Measurements from ENCODE around the gene QARS1. TPM values are rescaled to one million over a fixed set of nuclear protein-coding genes. Genes with fewer than 3 reads are reported as not detected.

The QARS1 gene
- total and polyA plus RNA-seq, 2 of the 13 experiments (the other 11 are each of a cell fraction or from before 2014, with no cell fraction given), result 307 to 327 TPM

- TF ChIP-seq ARNT2 (CRISPR knock-in tag; IDR thresholded peaks at IDR 0.05; ENCODE audit: low read depth) (0 out of 2 replicates have a peak, but pooled peaks have one; percentile 60), RERE (CRISPR knock-in tag; IDR thresholded peaks at IDR 0.05; ENCODE audit: low read depth) (no peak), ZNF577 (CRISPR knock-in tag; IDR thresholded peaks at IDR 0.05; ENCODE audit: borderline replicate concordance, low read depth) (no peak), ZNF264 (CRISPR knock-in tag; IDR thresholded peaks at IDR 0.05) (0 out of 2 replicates have a peak, but pooled peaks have one; percentile 22), STAT6 (CRISPR knock-in tag; IDR thresholded peaks at IDR 0.05; ENCODE audit: borderline replicate concordance) (no peak), SETDB1 (CRISPR knock-in tag; IDR thresholded peaks at IDR 0.05; ENCODE audit: borderline replicate concordance) (no peak), ZNF367 (CRISPR knock-in tag; IDR thresholded peaks at IDR 0.05; ENCODE audit: borderline replicate concordance) (no peak), CENPBD1 (CRISPR knock-in tag; IDR thresholded peaks at IDR 0.05; ENCODE audit: borderline replicate concordance, low read depth) (no peak), ZNF570 (CRISPR knock-in tag; IDR thresholded peaks at IDR 0.05; ENCODE audit: borderline replicate concordance) (no peak), ZNF343 (CRISPR knock-in tag; IDR thresholded peaks at IDR 0.05) (peak; percentile 46; the same call in 1 of the 2 replicates), ZNF362 (CRISPR knock-in tag; IDR thresholded peaks at IDR 0.05; ENCODE audit: borderline replicate concordance) (0 out of 2 replicates have a peak, but pooled peaks have one; percentile 19), HMGA1 (CRISPR knock-in tag; conservative IDR thresholded peaks at IDR 0.05) (no peak), PTBP1 (IDR thresholded peaks at IDR 0.05; ENCODE audit: low read depth, low read length, poor library complexity, severe bottlenecking) (peak; percentile 44), CHD4 (IDR thresholded peaks at IDR 0.05; ENCODE audit: borderline replicate concordance, low read length) (no peak), ZNF468 (CRISPR knock-in tag; IDR thresholded peaks at IDR 0.05) (no peak), SNAPC2 (CRISPR knock-in tag; IDR thresholded peaks at IDR 0.05) (peak; percentile 85; the same call in 1 of the 2 replicates), MAX (IDR thresholded peaks at IDR 0.05) (peak; percentile 40)
Measured at GRCh38 chr3:49132437-49133225, 28.1 kb upstream of the QARS1 start, which contains the start of gene LAMB2 (continued).
